HG03175 (cell line): ENCODE measurements around the gene CENPC.
"Not testable (repeated sequence)": the region's sequence is repeated elsewhere in the genome, so short reads cannot be mapped to it uniquely, and the experiment has no call there.

ENCODE experiments used
- ATAC-seq: cut with Tn5 transposase; IDR thresholded peaks from one replicate; pipeline ENCODE4 v1.9.1; 2021; ENCODE audit warnings: mild to moderate bottlenecking, moderate library complexity; ENCODE audit not compliant: unreplicated experiment

The CENPC gene

GRCh38 chr4:67545199-67546003 lies at the start of gene CENPC:
Gene CENPC, minus strand, starts transcription at chr4:67545503. Its CDS starts 148 bp downstream, at chr4:67545355.
- peak; percentile 93 for ATAC-seq

DNA sequence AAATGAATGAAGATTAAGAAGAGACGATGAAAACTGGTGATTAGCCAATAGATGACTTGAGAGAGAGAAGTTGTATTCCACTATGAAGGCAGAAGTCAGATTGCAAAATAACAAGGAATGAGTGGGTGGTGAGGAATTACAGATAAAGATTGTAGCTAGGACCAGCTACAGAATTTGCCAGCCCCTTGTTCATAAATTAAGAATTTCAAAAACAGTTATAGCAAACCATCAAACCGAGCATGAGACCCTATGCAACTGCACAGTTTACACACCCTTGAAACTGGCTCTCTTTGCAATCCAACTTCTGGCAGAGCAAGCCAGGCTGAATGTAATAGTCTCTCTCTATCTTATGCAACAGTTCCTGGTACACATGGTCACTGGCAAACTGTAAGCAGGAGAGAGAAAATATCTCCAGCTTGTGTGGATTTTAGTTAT lies 48.5 kb upstream of the CENPC start:
- no peak for ATAC-seq

- ATAC-seq, result no peak
Observed at GRCh38 chr4:67587156-67587555, 41.9 kb upstream of the CENPC start.

GRCh38 chr4:67584496-67584895 lies 39.2 kb upstream of the CENPC start:
- no peak for ATAC-seq

DNA sequence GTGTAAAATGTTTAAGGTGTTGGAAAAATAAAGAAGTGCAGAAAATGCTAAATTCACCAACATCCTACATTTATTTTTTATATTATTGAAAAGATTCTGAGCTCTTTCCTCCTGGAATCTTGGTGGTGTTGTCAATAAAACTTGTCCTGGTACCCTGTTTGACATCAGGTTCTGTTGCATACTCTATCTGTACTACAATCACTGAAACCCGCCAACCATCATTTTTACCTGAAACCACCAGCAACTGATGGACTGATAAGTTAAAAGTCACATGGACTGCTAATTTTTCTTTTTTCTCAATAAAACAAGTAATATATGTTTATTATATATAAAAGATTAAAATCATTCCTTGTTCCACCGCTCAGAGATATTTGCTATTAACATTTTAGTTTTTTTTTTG lies 36.6 kb upstream of the CENPC start:
- no peak for ATAC-seq

GRCh38 chr4:67581208-67581857 lies 36.0 kb upstream of the CENPC start:
- ATAC-seq, result no peak

DNA sequence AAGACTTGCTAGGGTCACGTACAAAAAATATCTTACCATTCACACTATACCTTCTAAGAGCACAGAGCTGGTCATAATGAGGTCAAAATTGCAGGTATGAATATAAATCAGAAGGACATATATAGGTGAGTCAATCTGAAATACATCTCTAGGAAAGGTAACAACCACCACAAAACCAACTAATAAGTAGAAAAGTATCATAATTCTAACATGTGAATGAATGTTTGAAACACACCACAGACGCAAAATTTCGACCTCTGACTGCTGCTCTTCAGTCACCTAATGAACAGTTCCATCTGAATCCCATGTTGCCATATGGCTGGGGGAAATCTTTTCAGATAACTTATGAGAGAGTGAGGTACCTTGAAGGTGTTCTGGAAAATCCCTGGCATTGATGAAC lies 35.3 kb upstream of the CENPC start:
- ATAC-seq, result no peak

GRCh38 chr4:67576538-67576937 lies 31.2 kb upstream of the CENPC start:
- peak; percentile 33 for ATAC-seq

DNA sequence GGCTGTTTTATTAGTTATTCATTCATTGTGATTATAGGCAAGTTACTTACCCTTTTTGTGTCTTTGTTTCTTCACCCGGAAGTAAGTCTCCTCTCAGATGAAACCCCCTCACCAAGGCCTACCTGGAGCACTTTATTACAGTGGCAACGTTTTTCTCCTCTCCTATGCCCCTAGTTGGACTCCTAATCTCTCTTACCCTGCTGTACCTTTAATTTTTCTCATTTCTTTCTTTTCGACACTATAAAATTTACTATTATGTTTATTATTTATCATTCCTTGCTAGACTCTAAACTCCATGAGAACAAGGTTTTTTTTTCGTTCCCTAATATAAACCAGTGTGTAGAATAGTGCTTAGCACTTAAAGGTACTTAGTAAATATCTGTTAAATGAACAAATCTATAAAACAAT lies 30.8 kb upstream of the CENPC start:
- no peak for ATAC-seq

- peak; percentile 96 for ATAC-seq
Observed at GRCh38 chr4:67575232-67576058, 30.1 kb upstream of the CENPC start.

- no peak for ATAC-seq
Observed at GRCh38 chr4:67573193-67573592, 27.9 kb upstream of the CENPC start.

GRCh38 chr4:67571975-67572374 lies 26.7 kb upstream of the CENPC start:
- ATAC-seq, result no peak

DNA sequence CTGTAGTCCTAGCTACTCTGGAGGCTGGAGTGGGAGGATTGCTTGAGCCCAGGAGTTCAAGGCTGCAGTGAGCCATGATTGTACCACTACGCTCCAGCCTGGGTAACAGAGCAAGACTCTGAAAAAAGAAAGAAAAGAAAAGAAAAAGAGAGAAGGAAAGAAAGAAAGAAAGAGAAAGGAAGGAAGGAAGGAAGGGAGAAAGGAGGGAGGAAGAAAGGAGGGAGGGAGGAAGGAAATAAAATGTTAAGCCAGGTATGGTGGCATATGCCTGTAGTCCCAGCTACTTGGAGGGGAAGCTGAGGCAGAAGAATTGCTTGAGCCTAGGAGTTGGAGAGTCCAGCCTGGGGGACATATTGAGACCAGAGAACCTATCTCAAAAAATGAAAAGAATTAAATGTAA lies 25.2 kb upstream of the CENPC start:
- ATAC-seq, result no peak

DNA sequence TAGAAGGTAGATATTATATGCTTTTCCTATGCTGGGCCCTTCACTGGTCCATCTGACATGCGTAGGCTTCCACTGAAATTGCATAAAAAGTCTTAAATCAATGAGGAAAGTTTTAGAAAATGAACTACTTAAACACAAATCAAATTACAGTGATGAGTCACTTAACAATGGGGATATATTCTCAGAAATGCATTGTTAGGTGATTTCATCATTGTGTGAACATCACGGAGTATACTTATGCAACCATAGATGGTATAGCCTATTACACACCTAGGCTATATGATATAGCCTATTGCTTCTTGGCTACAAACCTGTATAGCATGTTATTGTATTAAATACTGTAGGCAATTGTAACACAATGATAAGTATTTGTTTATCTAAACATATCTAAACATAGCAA lies 23.5 kb upstream of the CENPC start:
- no peak for ATAC-seq

DNA sequence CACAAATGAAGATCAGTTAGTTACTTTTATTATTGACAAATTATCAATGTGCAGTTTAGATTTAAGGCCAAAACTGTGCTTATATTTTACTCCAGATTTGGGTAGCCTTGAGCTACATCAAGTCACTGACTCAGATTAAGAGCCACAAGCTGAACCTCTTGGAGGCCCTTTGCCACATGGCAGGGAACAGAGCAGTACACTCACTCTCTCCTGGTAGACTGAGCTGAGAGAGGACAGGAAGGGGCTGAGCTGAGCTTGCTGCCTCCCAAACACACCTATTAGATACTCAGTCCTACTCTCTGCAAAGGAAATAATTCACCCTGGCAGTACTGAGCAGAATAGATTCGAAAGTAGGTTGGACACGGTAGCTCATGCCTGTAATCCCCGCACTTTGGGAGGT lies 21.0 kb upstream of the CENPC start:
- no peak for ATAC-seq

DNA sequence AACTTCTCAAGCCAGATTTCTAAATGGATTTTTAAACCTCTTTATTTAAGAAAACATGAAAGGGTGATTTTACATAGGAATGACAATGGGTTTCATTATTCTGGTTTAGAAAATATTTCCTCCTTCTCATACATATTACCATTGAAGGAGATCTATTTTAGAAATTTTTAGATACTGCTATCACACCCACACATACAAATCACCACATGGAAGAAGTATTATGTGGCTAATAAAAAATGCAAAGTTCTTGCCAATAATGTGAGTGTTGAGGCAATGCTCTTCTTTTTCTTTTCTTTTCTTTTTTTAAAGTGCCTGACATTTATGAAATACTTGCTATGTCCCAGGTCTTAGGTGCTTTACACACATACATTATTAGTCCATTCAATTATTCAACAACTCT lies 20.0 kb upstream of the CENPC start:
- no peak for ATAC-seq

DNA sequence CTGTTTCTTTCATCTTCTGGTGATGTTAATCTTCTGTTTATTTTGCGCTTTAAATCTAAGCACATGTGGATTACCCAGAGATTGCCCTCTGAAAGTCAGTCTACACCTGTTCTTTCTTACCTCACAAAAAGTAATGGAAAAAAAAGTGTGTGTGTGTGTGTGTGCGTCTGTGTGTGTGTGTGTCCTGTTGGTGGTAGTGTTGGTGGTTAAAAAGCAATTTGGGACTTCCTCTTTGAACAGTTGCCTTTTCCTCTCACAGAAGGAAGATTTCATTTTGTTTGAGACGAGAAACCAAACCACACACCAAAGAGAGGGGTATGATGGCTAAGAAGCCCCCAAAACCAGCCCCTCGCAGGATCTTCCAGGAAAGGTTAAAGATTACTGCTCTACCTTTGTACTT lies 13.2 kb upstream of the CENPC start, which contains the start of gene STAP1:
Gene STAP1, plus strand, starts transcription at position 235 of the 400 bp plus-strand sequence. Its CDS starts 83 bp downstream, at position 318.
- ATAC-seq, result peak; percentile 73

DNA sequence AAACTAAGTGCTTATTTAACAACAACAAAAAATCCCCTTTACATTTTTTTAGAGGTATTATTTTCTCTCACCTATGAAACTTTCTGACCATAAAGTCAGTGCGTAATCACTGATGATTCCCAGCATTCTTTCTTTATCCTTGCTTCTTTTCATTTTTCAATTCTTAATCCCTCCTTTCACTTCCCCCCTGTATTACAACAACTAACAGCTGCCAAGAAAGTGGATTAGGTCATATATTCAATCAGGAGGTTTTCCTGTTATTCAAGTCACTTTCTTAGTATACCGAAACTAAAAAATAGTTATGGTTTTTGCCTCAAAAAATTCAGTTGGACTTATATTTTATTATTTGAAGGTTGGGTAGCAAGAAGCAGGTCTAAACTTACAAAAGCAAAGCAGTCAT lies 11.1 kb upstream of the CENPC start:
- no peak for ATAC-seq

DNA sequence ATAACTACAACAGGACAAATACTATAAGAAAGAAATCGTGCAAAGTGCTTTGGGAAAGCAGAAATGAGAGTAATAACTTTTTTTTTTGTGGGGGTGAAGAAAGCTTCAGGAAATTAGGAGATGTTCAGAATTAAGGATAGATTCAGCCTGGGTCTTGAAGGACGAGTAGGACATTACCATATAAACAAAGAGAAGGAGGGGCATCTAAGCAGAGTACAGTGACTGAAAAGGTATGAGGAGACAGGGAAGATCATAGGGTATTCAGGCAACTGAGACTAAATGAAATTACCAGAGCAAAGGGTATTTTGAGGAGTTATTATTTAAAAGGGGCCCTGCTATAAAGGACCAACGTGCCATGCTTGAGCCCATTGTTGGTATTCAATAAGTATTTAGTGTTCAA lies 10.1 kb upstream of the CENPC start:
- no peak for ATAC-seq

GRCh38 chr4:67554096-67554495 lies 8.8 kb upstream of the CENPC start:
- ATAC-seq, result no peak

DNA sequence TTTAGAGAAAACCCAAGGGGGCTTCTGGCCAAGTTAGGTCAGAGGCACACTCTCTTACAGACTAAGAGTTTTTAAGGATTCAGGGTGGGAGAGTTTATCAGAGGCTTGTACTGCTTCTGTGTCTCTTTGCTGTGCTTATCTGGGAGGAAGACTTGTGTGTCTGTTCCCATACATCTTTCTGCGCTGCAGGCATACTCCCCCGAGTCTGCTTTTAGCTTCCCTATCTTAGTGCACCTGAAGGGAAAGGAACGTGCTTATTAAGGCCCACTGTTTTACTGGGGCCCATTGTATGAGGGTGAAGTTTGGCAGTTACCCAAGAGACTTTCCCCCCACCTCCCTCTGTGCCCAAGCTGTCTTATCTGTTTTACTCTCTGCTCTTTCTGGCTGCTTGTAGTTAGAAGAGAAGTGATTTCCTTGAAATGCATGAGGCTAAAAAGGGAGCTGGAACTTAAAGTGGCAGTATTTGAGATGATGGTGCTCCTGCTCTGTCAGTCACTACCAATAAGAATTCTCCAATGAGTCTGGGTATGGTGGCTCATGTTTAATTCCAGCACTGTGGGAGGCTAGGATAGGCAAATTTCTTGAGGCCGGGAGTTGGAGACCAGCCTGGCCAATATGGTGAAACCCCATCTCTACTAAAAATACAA lies 7.0 kb upstream of the CENPC start:
- ATAC-seq, result not testable (repeated sequence)
